Thyroid gland (tissue), 4 donors: ENCODE data around the gene ALOX5.

Source experiments
- CTCF ChIP-seq, 6 experiments: fragments of 200-600 bp in 3 of 6; fragments of 450-650 bp in 3 of 6; sonication (generic) in 3 of 6; IDR thresholded peaks; one replicate each; pipeline ENCODE4 v1.5.1; 2016 to 2019; ENCODE audit warnings: antibody characterized with exemption in 6 of 6, mild to moderate bottlenecking in 2 of 6, inconsistent platforms in 1 of 6, moderate library complexity in 1 of 6
- POLR2A ChIP-seq, 2 donors: fragments of 450-650 bp; IDR thresholded peaks; one replicate each; pipeline ENCODE4 v1.6.1; 2017; ENCODE audit warnings: antibody characterized with exemption in 2 of 2, mild to moderate bottlenecking in 2 of 2, moderate library complexity in 1 of 2

- TF ChIP-seq POLR2A (IDR thresholded peaks at IDR 0.05) (no peak), CTCF (IDR thresholded peaks at IDR 0.05) (no peak)
Measured at GRCh38 chr10:45461034-45461433, 87.0 kb downstream of the ALOX5 start.
